Measurements from ENCODE around the gene NDUFS3.

NDUFS3 gene

DNA sequence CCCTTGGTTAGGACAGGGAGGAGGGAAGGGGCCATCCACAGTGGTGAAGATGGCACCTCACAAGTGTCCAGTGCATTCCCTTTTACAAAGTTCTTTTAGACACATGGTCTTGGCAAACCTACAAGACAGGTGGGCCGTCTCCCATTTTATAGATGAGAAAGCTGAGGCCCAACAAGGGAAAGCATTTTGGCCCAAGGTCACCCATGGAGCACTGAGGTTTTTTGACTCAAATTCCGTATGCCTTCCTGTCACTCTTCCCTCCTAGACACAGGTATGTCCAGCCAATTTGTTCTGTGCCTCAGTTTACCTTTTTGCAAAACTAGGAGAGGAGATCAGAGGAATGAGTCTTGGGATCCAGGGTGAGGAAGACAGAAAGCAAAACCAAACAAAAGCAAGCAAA, 14.1 kb downstream of the NDUFS3 start:
- Histone ChIP-seq H3K36me3 (ENCODE audit: insufficient read depth, low read length) (no peaks in the 10 kb centered on the region), H3K9ac (ENCODE audit: low read depth, low read length) (no peak overlapping the region), H3K27me3 (ENCODE audit: insufficient read depth, low read length) (peaks cover 37% of the 10 kb centered on the region), H3K9me3 (ENCODE audit: insufficient read depth, low read depth, low read length) (no peaks in the 10 kb centered on the region), H3K4me3 (ENCODE audit: low read length) (peak overlapping the region; percentile 75), H3K4me1 (ENCODE audit: insufficient read depth, low read length) (peaks cover 9% of the 10 kb centered on the region), H3K27ac (ENCODE audit: low read depth, low read length) (no peak overlapping the region)
- WGBS = 87% methylated on average over 2 of the region's 2 CpGs

DNA sequence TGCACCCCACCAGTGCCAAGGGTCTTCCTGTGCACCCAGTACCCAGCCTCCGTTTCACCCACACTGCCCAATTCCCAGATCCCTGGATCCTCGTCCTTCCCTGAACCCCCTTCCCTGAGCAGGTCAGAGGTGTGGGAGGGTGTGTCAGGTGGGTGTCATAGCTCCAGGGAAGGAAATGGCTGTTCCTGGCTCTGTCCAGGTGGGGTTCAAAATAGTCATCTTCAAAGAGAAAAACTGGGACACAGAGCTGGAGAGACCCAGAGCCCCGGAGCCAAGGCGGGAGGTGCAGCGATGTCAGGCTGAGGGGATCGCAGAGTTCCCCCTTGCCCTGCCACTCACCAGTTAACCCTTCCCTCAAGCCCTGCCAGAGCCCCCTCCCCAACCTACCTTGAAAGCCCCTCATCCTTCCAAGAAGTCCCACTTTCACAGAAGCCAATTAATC, 14.6 kb downstream of the NDUFS3 start:
- 4% methylated on average over 5 of the region's 6 CpGs for WGBS
- Histone ChIP-seq H3K27ac (ENCODE audit: low read depth, low read length) (no peak overlapping the region), H3K36me3 (ENCODE audit: insufficient read depth, low read length) (no peaks in the 10 kb centered on the region), H3K4me3 (ENCODE audit: low read length) (peak overlapping the region; percentile 75), H3K27me3 (ENCODE audit: insufficient read depth, low read length) (peaks cover 37% of the 10 kb centered on the region), H3K9me3 (ENCODE audit: insufficient read depth, low read depth, low read length) (no peaks in the 10 kb centered on the region), H3K9ac (ENCODE audit: low read depth, low read length) (peak overlapping the region; percentile 68), H3K4me1 (ENCODE audit: insufficient read depth, low read length) (peaks cover 9% of the 10 kb centered on the region)

DNA sequence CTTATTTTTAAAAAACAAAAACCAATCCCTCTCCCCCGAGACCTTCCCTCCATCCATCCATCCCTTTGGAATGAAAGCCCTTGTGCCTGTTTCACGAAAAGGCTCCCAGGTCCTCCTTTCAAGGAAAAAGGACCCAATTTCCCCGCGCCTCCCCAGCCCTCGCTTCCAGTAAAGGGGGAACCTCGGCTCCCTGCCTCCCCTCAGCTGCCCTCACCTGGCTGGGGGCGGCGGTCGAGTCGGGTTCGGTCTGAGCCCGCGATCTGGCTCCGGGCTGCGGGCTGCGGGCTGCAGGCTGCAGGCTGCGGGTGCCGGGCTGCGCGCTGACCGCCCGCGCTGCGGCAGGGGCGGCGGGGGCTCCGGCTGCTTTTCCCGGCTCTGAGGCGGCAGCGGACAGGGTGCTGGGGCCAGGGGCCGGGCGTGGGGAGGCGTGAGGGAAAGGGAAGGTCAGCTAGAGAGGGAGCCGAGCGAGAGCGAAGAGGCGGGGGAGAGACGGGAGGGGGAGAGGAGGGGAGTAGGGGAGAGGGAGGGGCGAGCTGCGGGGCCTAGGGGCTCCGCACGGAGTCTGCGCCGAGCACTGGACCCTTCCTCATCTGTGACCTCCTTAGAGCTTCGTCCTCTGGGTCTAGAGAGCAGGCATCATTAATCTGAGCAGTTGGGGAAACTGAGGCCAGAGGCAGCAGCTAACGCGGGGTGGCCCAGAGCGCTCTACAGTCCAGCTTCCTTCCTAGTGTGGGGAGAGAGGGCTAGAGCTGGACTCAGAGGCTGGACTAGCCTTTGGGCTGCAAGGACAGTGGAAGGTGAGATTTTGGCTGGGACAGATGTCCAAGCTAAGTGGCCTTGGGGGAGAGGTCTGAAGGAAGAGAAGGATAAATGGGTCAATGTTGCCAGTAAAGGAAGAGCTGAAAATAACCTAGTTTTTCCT, 15.3 kb downstream of the NDUFS3 start, which contains the start of gene C1QTNF4:
Gene C1QTNF4 (minus strand): TSS at position 478 of the 922 bp plus-strand sequence. CDS start 3,601 bp downstream, outside the sequence.
- H3K27me3 ChIP-seq (ENCODE audit: insufficient read depth, low read length) = peaks cover 37% of the 10 kb centered on the region
- H3K9ac ChIP-seq (ENCODE audit: low read depth, low read length) = peak within 1 kb of the TSS; percentile 68
- H3K4me3 ChIP-seq (ENCODE audit: low read length) = peak within 1 kb of the TSS; percentile 75
- peaks cover 11% of the 10 kb centered on the region for H3K4me1 ChIP-seq (ENCODE audit: insufficient read depth, low read length)
- no peaks in the 10 kb centered on the region for H3K36me3 ChIP-seq (ENCODE audit: insufficient read depth, low read length)
- H3K27ac ChIP-seq (ENCODE audit: low read depth, low read length) = no peak within 1 kb of the TSS
- 2% methylated on average over 48 of the region's 48 CpGs for WGBS
- H3K9me3 ChIP-seq (ENCODE audit: insufficient read depth, low read depth, low read length) = no peaks in the 10 kb centered on the region

DNA sequence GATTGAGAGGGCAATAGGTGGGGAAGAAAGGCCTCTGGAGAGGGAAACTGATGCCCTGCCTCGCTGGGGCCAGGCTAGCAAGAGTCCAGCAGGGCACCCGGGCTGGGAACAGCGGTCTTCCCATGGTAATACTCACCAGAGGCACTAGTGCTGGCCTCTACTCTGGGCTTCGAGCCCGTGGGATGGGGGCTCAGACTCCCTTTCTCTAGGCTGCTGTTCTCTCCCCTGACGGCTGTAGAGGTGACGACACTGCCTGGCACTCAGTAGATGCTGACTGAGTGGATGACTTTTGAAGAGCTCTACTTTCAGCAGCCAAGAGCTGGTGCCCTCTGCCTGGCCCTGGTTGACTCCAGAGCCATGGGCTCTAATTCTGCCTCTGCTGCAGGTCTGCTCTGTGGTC, 16.2 kb downstream of the NDUFS3 start:
- peak overlapping the region; percentile 75; the same call in 1 of the 2 replicates for H3K4me3 ChIP-seq (ENCODE audit: low read length)
- no peak overlapping the region for H3K9ac ChIP-seq (ENCODE audit: low read depth, low read length)
- H3K9me3 ChIP-seq (ENCODE audit: insufficient read depth, low read depth, low read length) = no peaks in the 10 kb centered on the region
- H3K27me3 ChIP-seq (ENCODE audit: insufficient read depth, low read length) = peaks cover 37% of the 10 kb centered on the region
- no peaks in the 10 kb centered on the region for H3K36me3 ChIP-seq (ENCODE audit: insufficient read depth, low read length)
- peaks cover 13% of the 10 kb centered on the region for H3K4me1 ChIP-seq (ENCODE audit: insufficient read depth, low read length)
- H3K27ac ChIP-seq (ENCODE audit: low read depth, low read length) = no peak overlapping the region
- WGBS = 71% methylated on average over 7 of the region's 7 CpGs

DNA sequence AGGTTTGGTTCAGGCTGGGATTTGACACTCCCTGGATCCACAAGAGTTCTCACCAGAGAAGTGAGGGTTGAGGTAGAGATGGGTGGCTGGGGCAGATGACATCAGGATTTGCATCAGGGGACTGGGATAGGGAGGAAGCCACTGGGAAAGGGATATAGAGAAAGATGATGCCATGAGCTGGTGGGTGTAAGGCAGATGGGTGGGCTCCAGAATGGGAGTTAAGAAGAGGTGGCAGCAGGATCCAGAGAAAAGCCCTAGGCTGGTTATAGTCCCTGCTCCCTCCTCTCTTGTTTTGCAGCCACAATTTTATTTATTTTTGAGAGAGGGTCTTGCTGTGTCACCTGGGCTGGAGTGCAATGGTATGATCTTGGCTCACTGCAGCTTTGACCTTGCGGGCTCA, 17.1 kb downstream of the NDUFS3 start:
- Histone ChIP-seq H3K9me3 (ENCODE audit: insufficient read depth, low read depth, low read length) (no peaks in the 10 kb centered on the region), H3K27me3 (ENCODE audit: insufficient read depth, low read length) (peaks cover 37% of the 10 kb centered on the region), H3K27ac (ENCODE audit: low read depth, low read length) (no peak overlapping the region), H3K9ac (ENCODE audit: low read depth, low read length) (no peak overlapping the region), H3K4me1 (ENCODE audit: insufficient read depth, low read length) (peaks cover 13% of the 10 kb centered on the region), H3K4me3 (ENCODE audit: low read length) (no peak overlapping the region), H3K36me3 (ENCODE audit: insufficient read depth, low read length) (no peaks in the 10 kb centered on the region)
- WGBS = 85% methylated on average over 1 of the region's 1 CpG

DNA sequence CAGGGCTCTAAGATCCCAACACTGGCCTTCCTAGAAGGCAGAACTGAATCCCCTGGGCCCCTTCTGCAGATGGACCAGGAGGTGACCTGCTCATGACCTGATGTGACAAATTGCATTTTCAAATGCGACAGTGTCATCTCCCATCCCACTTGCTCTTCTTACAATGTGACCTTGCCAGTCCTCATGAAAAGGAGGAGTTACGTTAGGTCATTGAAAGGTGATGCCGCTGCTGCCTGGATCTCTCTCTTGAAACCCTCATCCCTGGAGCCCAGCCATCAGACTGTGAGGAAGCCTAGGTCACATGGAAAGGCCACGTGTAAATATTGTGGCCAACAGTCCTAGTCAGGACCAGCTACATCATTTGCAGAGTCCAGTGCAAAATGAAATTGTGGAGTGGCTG, 21.0 kb downstream of the NDUFS3 start:
- no peaks in the 10 kb centered on the region for H3K36me3 ChIP-seq (ENCODE audit: insufficient read depth, low read length)
- H3K27ac ChIP-seq (ENCODE audit: low read depth, low read length) = no peak overlapping the region
- H3K27me3 ChIP-seq (ENCODE audit: insufficient read depth, low read length) = peaks cover 8% of the 10 kb centered on the region
- no peaks in the 10 kb centered on the region for H3K9me3 ChIP-seq (ENCODE audit: insufficient read depth, low read depth, low read length)
- WGBS = 86% methylated on average over 4 of the region's 4 CpGs
- H3K9ac ChIP-seq (ENCODE audit: low read depth, low read length) = no peak overlapping the region
- peaks cover 4% of the 10 kb centered on the region for H3K4me1 ChIP-seq (ENCODE audit: insufficient read depth, low read length)
- no peak overlapping the region for H3K4me3 ChIP-seq (ENCODE audit: low read length)

DNA sequence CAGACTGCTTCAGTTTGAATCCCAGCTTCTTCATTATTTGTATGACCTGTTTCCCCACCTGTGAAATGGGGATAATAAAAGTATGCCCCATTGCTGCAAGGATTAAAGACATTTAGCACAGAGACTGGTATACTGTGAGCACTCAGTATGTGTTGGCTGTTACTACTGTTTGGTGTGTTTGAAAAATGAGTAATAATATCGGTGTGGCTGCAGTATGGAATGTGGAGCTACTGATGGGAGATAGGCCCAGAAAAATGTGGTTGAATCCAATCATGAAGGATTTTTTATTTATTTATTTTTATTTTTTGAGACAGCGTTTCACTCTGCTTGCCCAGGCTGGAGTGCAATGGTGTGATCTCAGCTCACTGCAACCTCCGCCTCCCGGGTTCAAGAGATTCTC, 24.4 kb downstream of the NDUFS3 start:
- H3K9me3 ChIP-seq (ENCODE audit: insufficient read depth, low read depth, low read length) = no peaks in the 10 kb centered on the region

DNA sequence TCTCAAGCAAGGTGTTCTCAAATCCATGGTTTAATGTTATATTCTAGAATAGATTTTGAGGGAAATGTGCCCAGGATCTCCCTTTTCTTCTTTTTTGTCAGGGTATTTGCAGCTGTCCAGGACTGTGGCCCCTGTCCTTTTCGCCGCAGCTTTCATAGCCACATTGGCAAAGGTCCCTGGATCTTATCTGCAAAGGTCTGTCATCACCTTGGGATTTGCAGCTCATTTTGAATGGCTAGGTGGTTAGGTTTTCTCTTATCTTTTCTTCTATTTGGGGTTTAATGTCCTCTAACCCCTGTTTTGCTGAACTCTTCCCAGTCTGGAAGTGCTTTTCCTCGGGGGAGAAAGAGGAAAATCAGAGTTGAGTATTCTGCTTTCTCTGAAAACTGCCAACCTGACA, 27.0 kb downstream of the NDUFS3 start:
- no peak overlapping the region for H3K4me3 ChIP-seq (ENCODE audit: low read length)
- H3K9me3 ChIP-seq (ENCODE audit: insufficient read depth, low read depth, low read length) = no peaks in the 10 kb centered on the region
- H3K27ac ChIP-seq (ENCODE audit: low read depth, low read length) = no peak overlapping the region
- H3K27me3 ChIP-seq (ENCODE audit: insufficient read depth, low read length) = no peaks in the 10 kb centered on the region
- H3K9ac ChIP-seq (ENCODE audit: low read depth, low read length) = no peak overlapping the region
- H3K4me1 ChIP-seq (ENCODE audit: insufficient read depth, low read length) = no peaks in the 10 kb centered on the region
- WGBS = 99% methylated on average over 3 of the region's 3 CpGs
- no peaks in the 10 kb centered on the region; the same call in 1 of the 2 replicates for H3K36me3 ChIP-seq (ENCODE audit: insufficient read depth, low read length)

More for the DNA sequence above, 24.4 kb downstream of the NDUFS3 start:
- Histone ChIP-seq H3K27me3 (ENCODE audit: insufficient read depth, low read length) (no peaks in the 10 kb centered on the region), H3K4me1 (ENCODE audit: insufficient read depth, low read length) (peaks cover 4% of the 10 kb centered on the region), H3K9ac (ENCODE audit: low read depth, low read length) (no peak overlapping the region), H3K36me3 (ENCODE audit: insufficient read depth, low read length) (no peaks in the 10 kb centered on the region), H3K4me3 (ENCODE audit: low read length) (no peak overlapping the region), H3K27ac (ENCODE audit: low read depth, low read length) (no peak overlapping the region)
- 96% methylated on average over 4 of the region's 4 CpGs for WGBS

DNA sequence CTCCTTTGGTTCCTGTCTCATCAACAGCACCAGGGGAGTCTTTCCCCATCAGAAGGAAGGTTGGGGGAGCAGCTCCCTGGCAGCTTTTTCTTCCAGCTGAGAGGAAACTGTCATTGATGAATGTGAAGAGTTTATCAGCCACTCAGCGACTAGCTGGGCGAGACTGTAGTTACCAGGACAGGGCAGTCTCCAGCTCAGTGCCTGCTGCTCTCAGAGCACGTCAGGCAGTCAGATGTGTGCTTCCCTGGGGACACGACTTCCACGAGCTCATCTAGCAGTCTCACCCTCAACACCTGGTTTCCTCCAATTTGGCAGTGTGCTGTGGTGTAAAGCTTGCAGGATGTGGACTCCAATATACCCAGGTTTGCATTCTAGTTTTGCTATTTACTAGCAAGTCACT, 27.9 kb downstream of the NDUFS3 start:
- Histone ChIP-seq H3K9ac (ENCODE audit: low read depth, low read length) (no peak overlapping the region), H3K27ac (ENCODE audit: low read depth, low read length) (no peak overlapping the region), H3K27me3 (ENCODE audit: insufficient read depth, low read length) (no peaks in the 10 kb centered on the region), H3K4me1 (ENCODE audit: insufficient read depth, low read length) (no peaks in the 10 kb centered on the region), H3K9me3 (ENCODE audit: insufficient read depth, low read depth, low read length) (no peaks in the 10 kb centered on the region), H3K4me3 (ENCODE audit: low read length) (no peak overlapping the region), H3K36me3 (ENCODE audit: insufficient read depth, low read length) (peaks cover 6% of the 10 kb centered on the region)
- WGBS = 58% methylated on average over 5 of the region's 5 CpGs

DNA sequence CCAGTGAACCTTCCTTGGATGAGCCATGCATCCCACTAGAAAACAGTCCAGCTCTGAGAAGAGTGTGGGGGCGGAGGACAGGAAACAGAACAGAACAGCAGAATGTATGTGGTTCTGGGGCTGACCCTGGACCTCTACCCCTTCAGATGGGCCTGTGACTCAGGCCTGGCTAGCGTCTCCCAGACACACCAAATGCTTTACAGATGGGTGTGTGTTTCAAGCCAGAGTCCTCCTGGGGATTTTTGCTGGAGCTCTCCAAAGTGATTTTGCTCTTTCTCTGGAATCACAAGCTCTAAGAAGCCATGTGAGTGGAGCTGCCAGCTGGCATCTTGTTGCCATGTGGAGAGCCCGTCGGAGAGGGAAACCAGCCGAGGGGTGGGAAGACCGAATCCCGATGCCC, 28.5 kb downstream of the NDUFS3 start:
- Histone ChIP-seq H3K36me3 (ENCODE audit: insufficient read depth, low read length) (peaks cover 6% of the 10 kb centered on the region), H3K27me3 (ENCODE audit: insufficient read depth, low read length) (no peaks in the 10 kb centered on the region), H3K9me3 (ENCODE audit: insufficient read depth, low read depth, low read length) (no peaks in the 10 kb centered on the region), H3K27ac (ENCODE audit: low read depth, low read length) (no peak overlapping the region), H3K9ac (ENCODE audit: low read depth, low read length) (no peak overlapping the region), H3K4me1 (ENCODE audit: insufficient read depth, low read length) (no peaks in the 10 kb centered on the region), H3K4me3 (ENCODE audit: low read length) (no peak overlapping the region)
- 96% methylated on average over 7 of the region's 7 CpGs for WGBS

DNA sequence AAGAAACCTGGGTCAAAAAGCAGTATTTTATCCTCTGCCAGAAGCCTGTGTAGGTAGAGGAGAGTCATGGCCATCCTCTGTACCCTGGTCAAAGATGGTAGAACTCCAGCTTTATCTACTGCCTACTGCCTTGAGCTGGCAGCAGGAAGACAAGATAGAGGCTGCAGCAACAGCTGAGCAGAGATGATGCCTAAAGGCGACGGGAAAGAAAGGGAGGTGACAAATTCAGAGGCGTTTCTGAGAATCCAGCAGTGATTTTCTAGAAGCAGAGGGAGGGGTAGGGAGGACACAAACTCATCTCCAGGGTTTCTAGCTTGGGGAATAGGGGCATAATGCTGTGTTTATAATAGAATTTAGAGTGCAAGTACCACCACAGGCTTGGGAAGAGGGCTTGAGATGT, 30.8 kb downstream of the NDUFS3 start:
- Histone ChIP-seq H3K9ac (ENCODE audit: low read depth, low read length) (no peak overlapping the region), H3K27me3 (ENCODE audit: insufficient read depth, low read length) (no peaks in the 10 kb centered on the region), H3K36me3 (ENCODE audit: insufficient read depth, low read length) (peaks cover 6% of the 10 kb centered on the region), H3K9me3 (ENCODE audit: insufficient read depth, low read depth, low read length) (no peaks in the 10 kb centered on the region), H3K4me3 (ENCODE audit: low read length) (no peak overlapping the region), H3K4me1 (ENCODE audit: insufficient read depth, low read length) (no peaks in the 10 kb centered on the region), H3K27ac (ENCODE audit: low read depth, low read length) (no peak overlapping the region)
- 89% methylated on average over 3 of the region's 3 CpGs for WGBS

All from HUES64 (cell line).